Measurements from ENCODE around the gene C10orf67.
"Not testable (repeated sequence)": the region's sequence is repeated elsewhere in the genome, so short reads cannot be mapped to it uniquely, and the experiment has no call there.

Gene C10orf67

GRCh38 chr10:23370106-23370505, 25.5 kb upstream of the C10orf67 start:
- TF ChIP-seq, protein P1, sequence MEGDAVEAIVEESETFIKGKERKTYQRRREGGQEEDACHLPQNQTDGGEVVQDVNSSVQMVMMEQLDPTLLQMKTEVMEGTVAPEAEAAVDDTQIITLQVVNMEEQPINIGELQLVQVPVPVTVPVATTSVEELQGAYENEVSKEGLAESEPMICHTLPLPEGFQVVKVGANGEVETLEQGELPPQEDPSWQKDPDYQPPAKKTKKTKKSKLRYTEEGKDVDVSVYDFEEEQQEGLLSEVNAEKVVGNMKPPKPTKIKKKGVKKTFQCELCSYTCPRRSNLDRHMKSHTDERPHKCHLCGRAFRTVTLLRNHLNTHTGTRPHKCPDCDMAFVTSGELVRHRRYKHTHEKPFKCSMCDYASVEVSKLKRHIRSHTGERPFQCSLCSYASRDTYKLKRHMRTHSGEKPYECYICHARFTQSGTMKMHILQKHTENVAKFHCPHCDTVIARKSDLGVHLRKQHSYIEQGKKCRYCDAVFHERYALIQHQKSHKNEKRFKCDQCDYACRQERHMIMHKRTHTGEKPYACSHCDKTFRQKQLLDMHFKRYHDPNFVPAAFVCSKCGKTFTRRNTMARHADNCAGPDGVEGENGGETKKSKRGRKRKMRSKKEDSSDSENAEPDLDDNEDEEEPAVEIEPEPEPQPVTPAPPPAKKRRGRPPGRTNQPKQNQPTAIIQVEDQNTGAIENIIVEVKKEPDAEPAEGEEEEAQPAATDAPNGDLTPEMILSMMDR (IDR thresholded peaks at IDR 0.05; ENCODE audit: insufficient read depth, low read length, poor library complexity, severe bottlenecking): no peak
- no peak for TF ChIP-seq EZH2phosphoT487 (conservative IDR thresholded peaks at IDR 0.05; ENCODE audit: low read length)
- H3K4me2 ChIP-seq (ENCODE audit: low read depth, low read length, poor library complexity, severe bottlenecking): no peak overlapping the region
- H3K4me3 ChIP-seq (ENCODE audit: insufficient read depth, low read length, poor library complexity, severe bottlenecking): no peak overlapping the region
- no peaks in the 10 kb centered on the region for H3K9me2 ChIP-seq (replicated peaks; ENCODE audit: insufficient read depth, low read length)
- H3K9me3 ChIP-seq (ENCODE audit: insufficient read depth, low read length): no peaks in the 10 kb centered on the region
- no peaks in the 10 kb centered on the region for H3F3A ChIP-seq (ENCODE audit: insufficient read depth)
- no peak overlapping the region for H3K27ac ChIP-seq (ENCODE audit: low read depth, low read length)
- no peak overlapping the region for H2AFZ ChIP-seq (ENCODE audit: low read depth, low read length, severe bottlenecking)
- no peaks in the 10 kb centered on the region for H4K20me1 ChIP-seq (ENCODE audit: low read depth, low read length)
- H3K27me3 ChIP-seq (ENCODE audit: low read length): no peaks in the 10 kb centered on the region
- H3K36me3 ChIP-seq (ENCODE audit: low read length): no peaks in the 10 kb centered on the region
- no peak overlapping the region for H3K9ac ChIP-seq (ENCODE audit: low read length)
- H3K79me2 ChIP-seq (ENCODE audit: insufficient read depth, low read length): no peaks in the 10 kb centered on the region

GRCh38 chr10:23368816-23369640, 24.4 kb upstream of the C10orf67 start:
- Histone ChIP-seq H3K4me2 (ENCODE audit: low read depth, low read length, poor library complexity, severe bottlenecking) (no peak overlapping the region), H3K9me3 (ENCODE audit: insufficient read depth, low read length) (no peaks in the 10 kb centered on the region), H3K36me3 (ENCODE audit: low read length) (no peaks in the 10 kb centered on the region), H3K79me2 (ENCODE audit: insufficient read depth, low read length) (no peaks in the 10 kb centered on the region), H3K4me3 (ENCODE audit: insufficient read depth, low read length, poor library complexity, severe bottlenecking) (no peak overlapping the region), H3K9ac (ENCODE audit: low read length) (no peak overlapping the region), H3K27ac (ENCODE audit: low read depth, low read length) (no peak overlapping the region), H3F3A (ENCODE audit: insufficient read depth) (no peaks in the 10 kb centered on the region), H4K20me1 (ENCODE audit: low read depth, low read length) (no peaks in the 10 kb centered on the region), H2AFZ (ENCODE audit: low read depth, low read length, severe bottlenecking) (no peak overlapping the region), H3K27me3 (ENCODE audit: low read length) (no peaks in the 10 kb centered on the region), H3K9me2 (replicated peaks; ENCODE audit: insufficient read depth, low read length) (no peaks in the 10 kb centered on the region)
- no peak for TF ChIP-seq EZH2phosphoT487 (conservative IDR thresholded peaks at IDR 0.05; ENCODE audit: low read length)

GRCh38 chr10:23367896-23368595, 23.4 kb upstream of the C10orf67 start:
- Histone ChIP-seq H4K20me1 (ENCODE audit: low read depth, low read length) (no peaks in the 10 kb centered on the region), H3K9me3 (ENCODE audit: insufficient read depth, low read length) (no peaks in the 10 kb centered on the region), H2AFZ (ENCODE audit: low read depth, low read length, severe bottlenecking) (no peak overlapping the region), H3K4me3 (ENCODE audit: insufficient read depth, low read length, poor library complexity, severe bottlenecking) (no peak overlapping the region), H3K4me2 (ENCODE audit: low read depth, low read length, poor library complexity, severe bottlenecking) (no peak overlapping the region), H3K9ac (ENCODE audit: low read length) (no peak overlapping the region), H3K27ac (ENCODE audit: low read depth, low read length) (no peak overlapping the region), H3K9me2 (replicated peaks; ENCODE audit: insufficient read depth, low read length) (no peaks in the 10 kb centered on the region), H3K36me3 (ENCODE audit: low read length) (no peaks in the 10 kb centered on the region), H3K79me2 (ENCODE audit: insufficient read depth, low read length) (no peaks in the 10 kb centered on the region), H3F3A (ENCODE audit: insufficient read depth) (no peaks in the 10 kb centered on the region), H3K27me3 (ENCODE audit: low read length) (no peaks in the 10 kb centered on the region)
- TF ChIP-seq, protein P1 (IDR thresholded peaks at IDR 0.05; ENCODE audit: insufficient read depth, low read length, poor library complexity, severe bottlenecking): no peak
- no peak for TF ChIP-seq EZH2phosphoT487 (conservative IDR thresholded peaks at IDR 0.05; ENCODE audit: low read length)

- H3K27me3 ChIP-seq (ENCODE audit: low read length): not testable (repeated sequence)
Observed at GRCh38 chr10:23365417-23366030, 20.9 kb upstream of the C10orf67 start.

More at GRCh38 chr10:23365417-23366030, 20.9 kb upstream of the C10orf67 start:
- H3K4me2 ChIP-seq (ENCODE audit: low read depth, low read length, poor library complexity, severe bottlenecking); H3F3A ChIP-seq (ENCODE audit: insufficient read depth); H4K20me1 ChIP-seq (ENCODE audit: low read depth, low read length); H2AFZ ChIP-seq (ENCODE audit: low read depth, low read length, severe bottlenecking); H3K79me2 ChIP-seq (ENCODE audit: insufficient read depth, low read length); H3K27ac ChIP-seq (ENCODE audit: low read depth, low read length); H3K9me3 ChIP-seq (ENCODE audit: insufficient read depth, low read length); H3K9ac ChIP-seq (ENCODE audit: low read length); H3K36me3 ChIP-seq (ENCODE audit: low read length); H3K9me2 ChIP-seq (replicated peaks; ENCODE audit: insufficient read depth, low read length); H3K4me3 ChIP-seq (ENCODE audit: insufficient read depth, low read length, poor library complexity, severe bottlenecking): not testable (repeated sequence)
